Thoracic aorta (tissue), 2 donors: ENCODE data around the gene SUMF1. TPM values are rescaled to one million over a fixed set of nuclear protein-coding genes. Genes with fewer than 3 reads are reported as not detected.

ENCODE experiments used
- ATAC-seq: fragments of 150-250 bp; one replicate; pipeline ENCODE4 v1.8.0; 2017; ENCODE audit warnings: low read depth; ENCODE audit not compliant: insufficient number of reproducible peaks, low FRiP score
- DNase-seq: peaks from one replicate; pipeline ENCODE4 v3.0.0-alpha.2; 2020; ENCODE audit warnings: low spot score
- H3K27ac ChIP-seq, 2 donors: fragments of 200-600 bp; sonication (generic); 1 replicate in 1 of 2; 2 replicates in 1 of 2; pipeline ENCODE4 v1.5.1; 2016; ENCODE audit warnings: mild to moderate bottlenecking in 2 of 2, moderate library complexity in 2 of 2
- H3K27me3 ChIP-seq: fragments of 200-600 bp; sonication (generic); replicated peaks from 2 replicates; pipeline ENCODE4 v1.6.0; 2016; ENCODE audit warnings: mild to moderate bottlenecking; ENCODE audit not compliant: insufficient read depth
- H3K36me3 ChIP-seq: fragments of 200-600 bp; sonication (generic); one replicate; pipeline ENCODE4 v1.5.1; 2016
- H3K4me1 ChIP-seq, 2 donors: fragments of 200-600 bp; sonication (generic); 1 replicate in 1 of 2; 2 replicates in 1 of 2; pipeline versions ENCODE4 v1.5.1 to v1.6.0; 2016; ENCODE audit warnings: low read depth in 2 of 2, mild to moderate bottlenecking in 1 of 2; ENCODE audit not compliant: control insufficient read depth in 1 of 2
- H3K4me3 ChIP-seq: fragments of 200-600 bp; sonication (generic); 2 replicates; pipeline ENCODE4 v1.5.1; 2016; ENCODE audit warnings: mild to moderate bottlenecking
- H3K9me3 ChIP-seq: fragments of 200-600 bp; sonication (generic); 2 replicates; pipeline ENCODE4 v1.5.1; 2016
- CTCF ChIP-seq: fragments of 200-600 bp; sonication (generic); IDR thresholded peaks from one replicate; pipeline ENCODE4 v1.5.1; 2019; ENCODE audit warnings: antibody characterized with exemption
- total RNA-seq, 2 donors: library from RNA; depleted of rRNA; stranded (reverse); fragments of >200 nt; gene quantifications; one replicate each; pipeline versions ENCODE4 v1.1.0 to v1.2.3, GENCODE V29; 2016

Gene SUMF1
- total RNA-seq, 2 donors from 2014 or later: 35.0 to 63.5 TPM

GRCh38 chr3:4417449-4417848 lies 49.6 kb downstream of the SUMF1 start:
- H3K36me3 ChIP-seq: no peaks in the 10 kb centered on the region
- peak overlapping the region; percentile 8 for H3K4me3 ChIP-seq
- H3K27me3 ChIP-seq: no peaks in the 10 kb centered on the region
- no peaks in the 10 kb centered on the region for H3K9me3 ChIP-seq
- DNase-seq (peak; percentile 27), ATAC-seq (peak; percentile 74)
- TF ChIP-seq CTCF: no peak
- H3K4me1 ChIP-seq: peaks cover 14 to 39% of the 10 kb centered on the region in 2 donors
- H3K27ac ChIP-seq: peak overlapping the region; percentile 85 to 87

GRCh38 chr3:4416961-4417360 lies 50.1 kb downstream of the SUMF1 start:
- H3K27me3 ChIP-seq: no peaks in the 10 kb centered on the region
- H3K9me3 ChIP-seq: no peaks in the 10 kb centered on the region
- no peak overlapping the region for H3K4me3 ChIP-seq
- no peaks in the 10 kb centered on the region for H3K36me3 ChIP-seq
- no peak for TF ChIP-seq CTCF
- H3K27ac ChIP-seq: peak overlapping the region; percentile 85 to 87
- DNase-seq (peak; percentile 64), ATAC-seq (peak; percentile 89)
- H3K4me1 ChIP-seq: peaks cover 14 to 34% of the 10 kb centered on the region in 2 donors

DNA sequence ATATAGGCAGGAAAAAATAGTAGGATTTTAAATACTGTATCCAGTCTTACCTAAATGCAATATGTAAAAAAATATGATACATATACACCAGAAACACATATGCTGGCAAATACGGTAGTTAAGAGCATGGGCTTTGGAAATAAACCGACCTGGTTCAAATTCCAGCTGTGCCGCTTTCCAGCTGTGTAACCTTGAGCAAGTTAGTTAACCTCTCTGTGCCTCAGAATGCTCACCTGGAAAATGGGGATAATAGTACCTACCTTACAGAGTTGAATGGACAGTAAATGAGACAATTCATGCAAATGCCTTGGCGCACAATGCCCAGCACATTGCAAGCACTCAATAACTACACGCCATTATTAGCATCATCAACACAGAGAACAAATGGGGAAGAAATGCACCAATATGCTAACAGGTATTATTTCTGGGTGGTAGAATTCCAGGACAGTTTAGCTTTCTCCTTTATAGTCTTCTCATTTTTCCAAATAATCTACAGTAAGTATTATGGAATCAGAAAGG lies 50.6 kb downstream of the SUMF1 start:
- no peak for ATAC-seq
- no peaks in the 10 kb centered on the region for H3K36me3 ChIP-seq

GRCh38 chr3:4413467-4413866 lies 53.6 kb downstream of the SUMF1 start:
- Histone ChIP-seq H3K36me3 (no peaks in the 10 kb centered on the region), H3K27me3 (no peaks in the 10 kb centered on the region), H3K9me3 (no peaks in the 10 kb centered on the region), H3K4me1 (peaks cover 22 to 45% of the 10 kb centered on the region in 2 donors), H3K4me3 (no peak overlapping the region), H3K27ac (no peak overlapping the region)
- TF ChIP-seq CTCF: no peak
- ATAC-seq (no peak), DNase-seq (no peak)

More for the DNA sequence above, 50.6 kb downstream of the SUMF1 start:
- Histone ChIP-seq H3K4me3 (no peak overlapping the region), H3K4me1 (peaks cover 14 to 30% of the 10 kb centered on the region in 2 donors), H3K27me3 (no peaks in the 10 kb centered on the region), H3K9me3 (no peaks in the 10 kb centered on the region), H3K27ac (peak overlapping the region; percentile 85 to 87)
- no peak for DNase-seq
- no peak for TF ChIP-seq CTCF

DNA sequence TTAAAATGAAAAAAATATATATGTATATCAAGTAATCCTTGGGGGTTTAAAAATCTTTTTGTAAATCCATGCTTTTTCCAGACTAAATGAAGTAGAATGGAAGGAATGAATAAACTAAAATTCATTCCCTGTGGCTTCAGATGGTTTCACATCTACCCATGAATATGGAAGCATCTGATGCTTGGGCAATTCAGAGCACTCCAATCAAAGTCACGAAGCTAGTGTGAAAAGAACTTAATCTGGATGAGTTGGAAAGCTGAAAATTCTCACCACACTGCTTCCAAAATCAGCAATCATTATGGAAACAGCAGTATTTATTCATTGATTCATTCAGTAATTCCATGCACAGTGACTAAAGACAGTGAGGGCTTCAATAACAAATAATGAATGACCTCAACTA lies 55.2 kb downstream of the SUMF1 start:
- H3K36me3 ChIP-seq: no peaks in the 10 kb centered on the region
- no peak overlapping the region for H3K27ac ChIP-seq
- H3K4me3 ChIP-seq: no peak overlapping the region
- DNase-seq (no peak), ATAC-seq (no peak)
- peaks cover 11 to 46% of the 10 kb centered on the region in 2 donors for H3K4me1 ChIP-seq
- H3K9me3 ChIP-seq: no peaks in the 10 kb centered on the region
- no peaks in the 10 kb centered on the region for H3K27me3 ChIP-seq
- no peak for TF ChIP-seq CTCF
